Stimulated activated CD8-positive, alpha-beta memory T cell treated with anti-CD3 and anti-CD28 coated beads, Interleukin-4, amount 100 ng/mL, for 24 hours (primary cell): ENCODE measurements around the gene DNASE2.
"Not testable (repeated sequence)": the region's sequence is repeated elsewhere in the genome, so short reads cannot be mapped to it uniquely, and the experiment has no call there.

Experiments used
- DNase-seq: peaks from one replicate; pipeline ENCODE4 v3.0.0-alpha.2; 2020; ENCODE audit warnings: low read depth

DNASE2 gene, protein sequence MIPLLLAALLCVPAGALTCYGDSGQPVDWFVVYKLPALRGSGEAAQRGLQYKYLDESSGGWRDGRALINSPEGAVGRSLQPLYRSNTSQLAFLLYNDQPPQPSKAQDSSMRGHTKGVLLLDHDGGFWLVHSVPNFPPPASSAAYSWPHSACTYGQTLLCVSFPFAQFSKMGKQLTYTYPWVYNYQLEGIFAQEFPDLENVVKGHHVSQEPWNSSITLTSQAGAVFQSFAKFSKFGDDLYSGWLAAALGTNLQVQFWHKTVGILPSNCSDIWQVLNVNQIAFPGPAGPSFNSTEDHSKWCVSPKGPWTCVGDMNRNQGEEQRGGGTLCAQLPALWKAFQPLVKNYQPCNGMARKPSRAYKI

DNA sequence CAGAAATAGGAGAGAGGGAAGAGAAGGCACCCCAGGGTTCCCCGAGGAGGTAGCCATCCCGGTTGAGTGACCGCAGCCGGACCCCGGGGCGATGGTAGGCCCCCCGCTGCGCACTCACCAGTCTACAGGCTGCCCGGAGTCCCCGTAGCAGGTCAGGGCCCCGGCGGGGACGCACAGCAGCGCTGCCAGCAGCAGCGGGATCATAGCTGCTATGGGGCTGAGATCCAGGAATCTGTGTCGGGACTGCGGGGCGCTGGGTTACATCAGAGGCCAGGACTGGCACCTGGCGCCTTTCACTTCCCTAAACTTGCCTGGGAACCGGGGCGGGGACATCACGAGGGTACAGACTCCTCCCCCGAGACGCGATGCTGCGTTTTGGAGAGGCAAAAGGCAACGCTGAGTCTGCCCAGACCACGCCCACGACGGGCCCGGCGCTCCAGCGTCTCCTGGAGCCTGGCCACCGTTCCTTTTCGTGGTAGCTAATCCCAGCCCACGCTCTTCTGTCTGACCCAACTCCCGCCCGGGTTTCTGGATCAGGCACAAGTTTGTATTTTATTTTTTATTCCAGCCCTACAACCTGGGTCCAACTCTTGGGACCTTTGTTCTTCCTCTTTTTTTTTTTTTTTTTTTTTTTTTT is at the start of gene DNASE2:
Gene DNASE2, minus strand, starts transcription at position 278 of the 637 bp plus-strand sequence. Its CDS starts 74 bp downstream, at position 204.
- DNase-seq = peak; percentile 85

- DNase-seq = no peak
Measured at GRCh38 chr19:12930002-12930645, 48.9 kb upstream of the DNASE2 start.

- no peak for DNase-seq
Measured at GRCh38 chr19:12924621-12925310, 43.5 kb upstream of the DNASE2 start.

- no peak for DNase-seq
Measured at GRCh38 chr19:12922959-12923358, 41.7 kb upstream of the DNASE2 start.

- no peak for DNase-seq
Measured at GRCh38 chr19:12921047-12921446, 39.8 kb upstream of the DNASE2 start.

GRCh38 chr19:12918253-12918652 is 37.0 kb upstream of the DNASE2 start:
- DNase-seq = no peak

DNA sequence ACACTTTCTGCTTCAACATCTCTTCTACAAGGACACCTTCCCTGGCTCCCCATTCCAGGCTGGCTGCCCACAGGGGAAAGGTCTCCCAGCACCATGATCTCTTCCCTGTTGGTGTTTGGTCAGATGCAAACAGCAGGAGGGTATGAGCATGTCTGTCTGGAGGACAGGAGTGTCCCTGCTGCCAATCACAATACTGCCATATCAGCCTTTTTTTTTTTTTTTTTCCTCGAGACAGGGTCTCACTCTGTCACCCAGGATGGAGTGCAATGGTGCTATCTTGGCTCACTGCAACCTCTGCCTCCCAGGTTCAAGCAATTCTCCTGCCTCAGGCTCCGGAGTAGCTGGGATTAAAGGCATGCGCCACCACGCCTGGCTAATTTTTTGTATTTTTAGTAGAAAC is 34.6 kb upstream of the DNASE2 start:
- DNase-seq = not testable (repeated sequence)

GRCh38 chr19:12913851-12914690 is 32.8 kb upstream of the DNASE2 start:
- DNase-seq = no peak

GRCh38 chr19:12913011-12913561 is 31.8 kb upstream of the DNASE2 start:
- no peak for DNase-seq

GRCh38 chr19:12912571-12912970 is 31.3 kb upstream of the DNASE2 start:
- DNase-seq = no peak

GRCh38 chr19:12907166-12907565 is 25.9 kb upstream of the DNASE2 start:
- DNase-seq = no peak

DNA sequence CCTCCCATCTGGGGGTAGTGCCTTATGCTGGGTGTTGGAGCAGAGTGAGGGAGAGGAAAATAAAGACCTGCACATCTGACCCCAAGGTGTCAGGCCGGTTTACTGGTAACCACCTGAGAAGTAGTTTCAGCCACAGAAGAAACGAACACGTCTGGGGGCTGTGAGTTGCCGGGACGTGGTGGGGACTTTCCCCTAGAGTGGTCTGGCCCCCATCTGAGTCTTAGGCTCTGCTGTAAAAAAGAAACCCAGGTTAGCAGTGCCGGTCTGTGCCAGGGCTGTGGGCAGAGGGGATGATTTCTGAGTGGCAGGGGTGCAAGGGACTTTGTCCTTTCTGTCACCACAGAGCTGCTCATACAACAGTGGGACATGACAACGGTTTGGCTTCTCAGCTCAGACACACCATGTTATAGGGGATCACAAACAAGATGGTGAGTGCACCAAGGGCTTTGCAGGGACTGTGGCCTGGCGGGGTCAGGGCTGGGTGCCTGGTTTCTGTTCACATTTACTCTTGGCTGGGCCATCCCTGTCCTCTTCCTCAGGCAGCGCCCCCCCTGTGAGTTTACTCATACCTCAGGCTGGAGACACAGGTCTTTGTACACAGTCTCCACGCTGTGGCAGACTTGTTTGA is 18.8 kb upstream of the DNASE2 start:
- DNase-seq = no peak

DNA sequence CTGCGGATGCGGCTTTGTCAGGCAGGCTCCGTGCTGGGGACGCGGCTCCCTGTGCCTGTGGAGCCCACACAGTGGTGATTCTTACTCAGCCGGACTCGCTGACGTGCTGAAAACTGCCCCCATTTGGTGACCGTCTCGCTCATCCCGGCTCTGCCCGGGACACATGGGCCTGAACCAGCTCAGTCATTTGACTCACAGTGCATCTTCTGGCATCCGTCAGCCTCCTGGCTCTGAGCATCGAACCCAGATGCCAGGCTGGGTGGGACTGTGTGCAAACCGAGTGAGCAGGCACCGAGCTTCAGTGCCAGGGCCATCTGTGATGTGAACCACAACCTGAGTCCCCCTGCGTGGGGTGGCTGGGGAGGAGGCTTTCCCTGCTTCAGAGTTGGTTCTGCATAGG is 15.2 kb upstream of the DNASE2 start:
- DNase-seq = no peak

- DNase-seq = no peak
Measured at GRCh38 chr19:12893582-12893981, 12.3 kb upstream of the DNASE2 start.

- no peak for DNase-seq
Measured at GRCh38 chr19:12891553-12892021, 10.3 kb upstream of the DNASE2 start.

GRCh38 chr19:12890787-12891552 is 9.7 kb upstream of the DNASE2 start, which contains the start of gene GCDH:
Gene GCDH (plus strand): TSS chr19:12891160. CDS start chr19:12891305, 145 bp downstream.
- peak; percentile 94 for DNase-seq

DNA sequence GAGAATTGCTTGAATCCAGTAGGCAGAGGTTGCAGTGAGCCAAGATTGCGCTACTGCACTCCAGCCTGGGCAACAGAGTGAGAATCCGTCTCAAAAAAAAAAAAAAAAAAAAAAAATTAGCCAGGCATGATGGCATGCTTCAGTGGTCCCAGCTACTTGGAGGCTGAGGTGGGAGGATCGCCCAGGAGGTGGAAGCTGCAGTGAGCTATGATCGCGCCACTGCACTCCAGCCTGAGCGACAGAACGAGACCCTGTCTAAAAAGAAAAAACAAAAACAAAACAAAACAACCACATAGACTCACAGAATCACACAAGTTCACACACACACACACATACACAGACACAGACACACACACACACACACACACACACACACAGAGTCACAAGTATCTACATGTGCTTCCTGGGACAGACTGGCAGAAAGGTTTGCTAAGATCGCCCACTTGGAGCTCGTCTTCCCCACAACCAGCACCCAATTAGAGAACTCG is 9.1 kb upstream of the DNASE2 start:
- not testable (repeated sequence) for DNase-seq

GRCh38 chr19:12888006-12888603 is 6.9 kb upstream of the DNASE2 start:
- DNase-seq = no peak
